GM12878 (cell line): ENCODE results near the gene ZNF467. TPM values are rescaled to one million over a fixed set of nuclear protein-coding genes. Genes with fewer than 3 reads are reported as not detected.

Experiments used
- ATAC-seq: fragments of 200-7000 bp; cut with Tn5 transposase; 3 replicates; pipeline ENCODE4 v1.9.1; 2020; ENCODE audit warnings: mild to moderate bottlenecking, moderate library complexity
- BruUV-seq: library from RNA; stranded (reverse); fragments of 400-500 nt; replicated peaks from 2 replicates; lab custom pipeline; 2021; lab: Mats Ljungman, UMichigan
- CTCF ChIA-PET: fragments of 300-600 bp; sonication (Branson Sonifier 250); formaldehyde crosslinking; extraction: SDS; loops from one replicate; lab custom pipeline; 2021; ENCODE audit warnings: inconsistent platforms; lab: Yijun Ruan, JAX
- POLR2A ChIA-PET: fragments of 350-600 bp; formaldehyde crosslinking; extraction: SDS; loops from one replicate; lab custom pipeline; 2021; ENCODE audit warnings: inconsistent platforms; lab: Charles Lee
- RAD21 ChIA-PET: fragments of 300-600 bp; sonication (Branson Sonifier 250); formaldehyde crosslinking; loops from one replicate; lab custom pipeline; 2023; ENCODE audit warnings: antibody characterized with exemption; ENCODE audit not compliant: unreplicated experiment; lab: Charles Lee
- SMC1A ChIA-PET: fragments of 300-600 bp; sonication (Branson Sonifier 250); formaldehyde crosslinking; loops from one replicate; lab custom pipeline; 2023; ENCODE audit not compliant: unreplicated experiment, uncharacterized antibody; lab: Charles Lee
- DNase-seq: peaks from one replicate; pipeline ENCODE4 v3.0.0-alpha.2; 2011; ENCODE audit warnings: low read depth, low spot score
- FAIRE-seq: peaks from 3 replicates; lab custom pipeline; 2011; peaks lifted over from hg19 to GRCh38; lab: Jason Lieb, UNC
- H2AFZ ChIP-seq: 2 replicates; pipeline ENCODE4 v1.6.0; 2011; ENCODE audit warnings: low read depth, low read length, control low read depth; ENCODE audit not compliant: control insufficient read depth
- H3K27ac ChIP-seq: 2 replicates; pipeline ENCODE4 v1.5.1; 2011; ENCODE audit warnings: control low read depth; ENCODE audit not compliant: control insufficient read depth, insufficient read depth
- H3K27me3 ChIP-seq, 2 experiments: replicated peaks in 1 of 2; 2 replicates each; pipeline versions ENCODE4 v1.6.0 to v1.6.1; 2011; ENCODE audit warnings: low read length in 1 of 2; ENCODE audit not compliant: control insufficient read depth in 2 of 2, insufficient read depth in 2 of 2
- H3K36me3 ChIP-seq, 2 experiments: 2 replicates each; pipeline ENCODE4 v1.5.1; 2011; ENCODE audit warnings: low read length in 1 of 2; ENCODE audit not compliant: control insufficient read depth in 2 of 2, insufficient read depth in 2 of 2
- H3K4me1 ChIP-seq: 2 replicates; pipeline ENCODE4 v1.6.1; 2011; ENCODE audit warnings: mild to moderate bottlenecking, low read length, moderate library complexity, mixed read lengths; ENCODE audit not compliant: control insufficient read depth, insufficient read depth
- H3K4me2 ChIP-seq: 2 replicates; pipeline ENCODE4 v1.6.0; 2011; ENCODE audit warnings: control low read depth; ENCODE audit not compliant: control insufficient read depth, insufficient read depth
- H3K4me3 ChIP-seq: fragments of 200-600 bp; sonication (generic); 2 replicates; pipeline ENCODE4 v1.5.1; 2016
- H3K79me2 ChIP-seq: 2 replicates; pipeline ENCODE4 v1.6.0; 2011; ENCODE audit warnings: low read length; ENCODE audit not compliant: control insufficient read depth, insufficient read depth
- H3K9ac ChIP-seq: 2 replicates; pipeline ENCODE4 v1.8.0; 2011; ENCODE audit warnings: low read length, control low read depth, mixed read lengths; ENCODE audit not compliant: control insufficient read depth, insufficient read depth
- H3K9me3 ChIP-seq: replicated peaks from 3 replicates; pipeline ENCODE4 v1.5.1; 2011; ENCODE audit warnings: mild to moderate bottlenecking, low read length; ENCODE audit not compliant: control insufficient read depth, insufficient read depth
- H4K20me1 ChIP-seq: 2 replicates; pipeline ENCODE4 v1.6.0; 2011; ENCODE audit not compliant: control insufficient read depth, insufficient read depth
- CBFB ChIP-seq: IDR thresholded peaks from 2 replicates; pipeline ENCODE4 v1.6.1; 2016; ENCODE audit warnings: antibody characterized with exemption, low read depth
- FOXK2 ChIP-seq: fragments of 450-650 bp; IDR thresholded peaks from 2 replicates; pipeline ENCODE4 v1.6.1; 2017; ENCODE audit warnings: mild to moderate bottlenecking, moderate library complexity
- MXI1 ChIP-seq: fragments of 150-350 bp; IDR thresholded peaks from 2 replicates; pipeline ENCODE4 v1.6.1; 2011; ENCODE audit warnings: low read depth, mild to moderate bottlenecking, inconsistent platforms, low read length, improper control_type of control experiment
- MYC ChIP-seq: IDR thresholded peaks from 2 replicates; pipeline ENCODE4 v1.6.1; 2011; ENCODE audit warnings: mild to moderate bottlenecking, low read length, moderate library complexity, inconsistent platforms; ENCODE audit not compliant: insufficient read depth, insufficient replicate concordance, insufficient read length, severe bottlenecking
- PRDM15 ChIP-seq: fragments of 450-650 bp; formaldehyde crosslinking; IDR thresholded peaks from 2 replicates; pipeline ENCODE4 v1.4.0; 2020; ENCODE audit warnings: mild to moderate bottlenecking, moderate library complexity
- SP1 ChIP-seq: IDR thresholded peaks from one replicate; pipeline ENCODE4 v1.6.1; 2011; ENCODE audit warnings: low read depth, low read length
- WGBS: methylation state at CpG from one replicate; pipeline ENCODE4 v1.1.6; 2016; ENCODE audit warnings: low lambda C conversion rate; ENCODE audit not compliant: insufficient replicate concordance, insufficient coverage; ENCODE audit errors: missing lambda C conversion rate; 5-methylcytosine and 5-hydroxymethylcytosine counted together
- in situ Hi-C: fragments of 300-500 bp; cut with MboI; formaldehyde crosslinking; loops from 9 replicates; pipeline ENCODE4 v1.14.3; 2018; ENCODE audit warnings: mixed read lengths
- intact Hi-C: fragments of 100-400 bp; cut with micrococcal nuclease; formaldehyde crosslinking; loops from one replicate; pipeline ENCODE4 v1.14.2; 2022; ENCODE audit not compliant: unreplicated experiment
- polyA plus RNA-seq, 11 experiments: library from polyadenylated mRNA; depleted of rRNA in 4 of 11; unstranded in 6 of 11; stranded (reverse) in 5 of 11; fragments of >200 nt; fragmentation: Nextera tagmentation in 4 of 11; fragmentation: Illumina TruSeq in 1 of 11; extraction: Ambion mirVana in 4 of 11; extraction: Trizol in 1 of 11; gene quantifications; 1 replicate in 1 of 11; 2 replicates in 10 of 11; pipeline versions ENCODE4 v1.2.1 to v1.2.3, GENCODE V29; 2011 to 2016; ENCODE audit warnings: inconsistent platforms in 2 of 11, missing spikeins in 2 of 11, low read depth in 1 of 11
- total RNA-seq, 4 experiments: library from RNA; depleted of rRNA in 3 of 4; stranded (reverse); fragments of >200 nt in 3 of 4; fragmentation: Illumina TruSeq in 1 of 4; extraction: Trizol in 1 of 4; gene quantifications; 2 replicates each; pipeline versions ENCODE4 v1.2.1 to v1.2.3, GENCODE V29; 2013 to 2021

The ZNF467 gene
- total and polyA plus RNA-seq, 10 of the 15 experiments (the other 5 are each of a cell fraction or from before 2014, with no cell fraction given): not detected

- Histone ChIP-seq H3K36me3 (no peaks in the 10 kb centered on the region), H3K9ac (no peak overlapping the region), H4K20me1 (no peaks in the 10 kb centered on the region), H3K27me3 (no peaks in the 10 kb centered on the region; a peak in 2 of 4 replicates), H3K79me2 (no peaks in the 10 kb centered on the region)
- ChIA-PET SMC1A (interaction anchor here (1.6 kb wide), 1 partner anchor 133 kb away, joined by 6 read pairs; no protein-coding TSS in a partner anchor), RAD21 (no interaction called here)
- BruUV-seq: no TSS peak
- DNase-seq: no peak
- no peak for FAIRE-seq
- TF ChIP-seq PRDM15 (CRISPR knock-in tag) (no peak), SP1 (no peak), FOXK2 (no peak), MXI1 (no peak), MYC (no peak), CBFB (no peak)
- TF ChIP-seq, all 136 proteins: peak for 0
- Histone ChIP-seq H3K4me3 (no peak overlapping the region), H3K27ac (no peak overlapping the region), H2AFZ (no peak overlapping the region), H3K9me3 (no peaks in the 10 kb centered on the region), H3K4me1 (no peaks in the 10 kb centered on the region), H3K4me2 (no peak overlapping the region)
- POLR2A ChIA-PET: no interaction called here
- intact Hi-C loops: loop anchor here (5.0 kb wide), 1 partner anchor 134 kb away; no protein-coding TSS in a partner anchor
- ATAC-seq: no peak
- CTCF ChIA-PET: no interaction called here
- WGBS: 65% methylated on average over 19 of the region's 19 CpGs
- in situ Hi-C loops: no loop called here
These were observed 23.0 kb upstream of the ZNF467 start for GRCh38 chr7:149796287-149796860.
